ENCODE results near the gene CUX1.

GRCh38 chr7:102281785-102282184 lies 464.4 kb downstream of the CUX1 start:
- TF ChIP-seq CTCF (IDR thresholded peaks at IDR 0.05), result no peak
- no peak for TF ChIP-seq EZH2 (IDR thresholded peaks at IDR 0.05; ENCODE audit: borderline replicate concordance, insufficient read depth, low read depth, low read length, poor library complexity, severe bottlenecking)
